SK-N-SH (cell line): ENCODE data around the gene CACNA1D. TPM values are rescaled to one million over a fixed set of nuclear protein-coding genes. Genes with fewer than 3 reads are reported as not detected.
A peak's percentile ranks its signal among the peaks of the same experiment; 100 is the strongest.
"Not testable (repeated sequence)": the region's sequence is repeated elsewhere in the genome, so short reads cannot be mapped to it uniquely, and the experiment has no call there.

Experiments used
- CTCF ChIA-PET: fragments of 300-600, 350-600 bp; formaldehyde crosslinking; extraction: SDS; loops from one replicate; lab custom pipeline; 2021; lab: Yijun Ruan, JAX
- POLR2A ChIA-PET: fragments of 350-600 bp; sonication (Branson Sonifier 250); formaldehyde crosslinking; extraction: SDS; loops from one replicate; lab custom pipeline; 2020; ENCODE audit warnings: antibody characterized with exemption, inconsistent platforms; lab: Yijun Ruan, JAX
- DNase-seq: peaks from one replicate; pipeline ENCODE4 v3.0.0; 2012
- H2AFZ ChIP-seq: fragments of 200-600 bp; sonication (generic); 2 replicates; pipeline ENCODE4 v1.8.1; 2016; ENCODE audit warnings: antibody characterized with exemption, mild to moderate bottlenecking, low read depth
- H3F3A ChIP-seq: fragments of 200-600 bp; sonication (generic); replicated peaks from 2 replicates; pipeline ENCODE3; 2016; ENCODE audit warnings: antibody characterized with exemption, mild to moderate bottlenecking; ENCODE audit not compliant: insufficient read depth
- H3K27ac ChIP-seq, 2 experiments: fragments of 200-500 bp in 1 of 2; fragments of 200-600 bp in 1 of 2; sonication (Bioruptor generic) in 1 of 2; sonication (generic), shearing (Covaris generic) in 1 of 2; 2 replicates each; pipeline versions ENCODE4 v1.5.1 to v1.6.1; 2014 to 2016; ENCODE audit warnings: low read depth in 2 of 2, inconsistent platforms in 1 of 2, low read length in 1 of 2, mild to moderate bottlenecking in 1 of 2, mixed read lengths in 1 of 2
- H3K27me3 ChIP-seq: fragments of 200-600 bp; sonication (generic), shearing (Covaris generic); 2 replicates; pipeline ENCODE4 v1.6.1; 2016; ENCODE audit warnings: mixed run types; ENCODE audit not compliant: insufficient read depth
- H3K36me3 ChIP-seq, 2 experiments: fragments of 200-500 bp in 1 of 2; fragments of 200-600 bp in 1 of 2; sonication (Bioruptor generic) in 1 of 2; sonication (generic) in 1 of 2; replicated peaks in 1 of 2; 2 replicates each; pipeline versions ENCODE3 to v1.5.1; 2014 to 2016; ENCODE audit warnings: low read length in 1 of 2, mild to moderate bottlenecking in 1 of 2; ENCODE audit not compliant: insufficient read depth in 2 of 2, control insufficient read depth in 1 of 2
- H3K4me1 ChIP-seq, 2 experiments: fragments of 200-500 bp in 1 of 2; fragments of 200-600 bp in 1 of 2; sonication (Bioruptor generic) in 1 of 2; sonication (generic), shearing (Covaris generic) in 1 of 2; 2 replicates each; pipeline versions ENCODE4 v1.5.1 to v1.6.1; 2014 to 2016; ENCODE audit warnings: low read depth in 1 of 2, low read length in 1 of 2, mixed run types in 1 of 2; ENCODE audit not compliant: insufficient read depth in 2 of 2, control insufficient read depth in 1 of 2
- H3K4me2 ChIP-seq: fragments of 200-600 bp; sonication (generic), shearing (Covaris generic); 2 replicates; pipeline ENCODE4 v1.6.1; 2017; ENCODE audit warnings: mixed run types
- H3K4me3 ChIP-seq, 2 experiments: fragments of 200-500 bp in 1 of 2; fragments of 200-600 bp in 1 of 2; sonication (Bioruptor generic) in 1 of 2; sonication (generic), shearing (Covaris generic) in 1 of 2; 2 replicates each; pipeline versions ENCODE4 v1.5.1 to v1.8.1; 2014 to 2016; ENCODE audit warnings: low read depth in 2 of 2, inconsistent platforms in 1 of 2, low read length in 1 of 2, mild to moderate bottlenecking in 1 of 2, mixed read lengths in 1 of 2, moderate library complexity in 1 of 2
- H3K79me2 ChIP-seq: fragments of 200-600 bp; sonication (generic); 2 replicates; pipeline ENCODE4 v1.8.1; 2017; ENCODE audit warnings: mild to moderate bottlenecking; ENCODE audit not compliant: insufficient read depth
- H3K9ac ChIP-seq: fragments of 200-600 bp; sonication (generic); 2 replicates; pipeline ENCODE4 v1.6.1; 2017; ENCODE audit warnings: mixed run types
- H3K9me2 ChIP-seq: fragments of 200-600 bp; sonication (generic); 2 replicates; pipeline ENCODE4 v1.6.1; 2017; ENCODE audit warnings: mixed run types
- H3K9me3 ChIP-seq: fragments of 200-600 bp; sonication (generic); 2 replicates; pipeline ENCODE4 v1.6.1; 2017; ENCODE audit warnings: mixed run types, mild to moderate bottlenecking, moderate library complexity
- H4K20me1 ChIP-seq: fragments of 200-600 bp; sonication (generic); 2 replicates; pipeline ENCODE4 v1.6.1; 2017; ENCODE audit warnings: mild to moderate bottlenecking, mixed run types; ENCODE audit not compliant: insufficient read depth
- ELF1 ChIP-seq: IDR thresholded peaks from 2 replicates; pipeline ENCODE4 v1.4.0; 2012
- MEF2A ChIP-seq: IDR thresholded peaks from 2 replicates; pipeline ENCODE4 v1.4.0; 2012; ENCODE audit warnings: low read depth, borderline replicate concordance
- MXI1 ChIP-seq: IDR thresholded peaks from 2 replicates; pipeline ENCODE4 v1.6.1; 2012; ENCODE audit warnings: mild to moderate bottlenecking, low read depth, low read length, improper control_type of control experiment
- NFIC ChIP-seq: IDR thresholded peaks from 2 replicates; pipeline ENCODE4 v1.4.0; 2012; ENCODE audit warnings: borderline replicate concordance
- NRF1 ChIP-seq: IDR thresholded peaks from 2 replicates; pipeline ENCODE4 v1.6.1; 2012; ENCODE audit warnings: low read depth, mild to moderate bottlenecking, low read length
- POLR2AphosphoS5 ChIP-seq: IDR thresholded peaks from 2 replicates; pipeline ENCODE4 v1.6.1; 2012; ENCODE audit warnings: low read depth, low read length
- SMC3 ChIP-seq: IDR thresholded peaks from 2 replicates; pipeline ENCODE4 v1.6.1; 2012; ENCODE audit warnings: low read depth, low read length, improper control_type of control experiment
- USF2 ChIP-seq: fragments of 150-350 bp; IDR thresholded peaks from 2 replicates; pipeline ENCODE4 v1.6.1; 2017; ENCODE audit warnings: antibody characterized with exemption, low read length, low read depth, borderline replicate concordance
- WGBS: methylation state at CpG from one replicate; pipeline ENCODE4 v1.1.6; 2017; ENCODE audit warnings: low lambda C conversion rate; 5-methylcytosine and 5-hydroxymethylcytosine counted together
- polyA plus RNA-seq, 3 experiments: library from polyadenylated mRNA; depleted of rRNA; stranded (reverse); fragments of >200 nt; gene quantifications; 2 replicates each; pipeline ENCODE4 v1.2.3, GENCODE V29; 2012
- TF ChIP-seq, protein P1 (sequence below): IDR thresholded peaks from 2 replicates; pipeline ENCODE4; 2012
- TF ChIP-seq, protein P2 (sequence below): IDR thresholded peaks from 2 replicates; pipeline ENCODE4 v1.4.0; 2012; ENCODE audit warnings: low read depth
- TF ChIP-seq, protein P3 (sequence below): fragments of 150-350 bp; IDR thresholded peaks from 2 replicates; pipeline ENCODE4 v1.6.1; 2016; ENCODE audit warnings: mild to moderate bottlenecking, low read depth, low read length
- TF ChIP-seq, protein P4 (sequence below): IDR thresholded peaks from 2 replicates; pipeline ENCODE4 v1.4.0; 2012; ENCODE audit warnings: low read depth, borderline replicate concordance

Gene CACNA1D
- polyA plus RNA-seq, 1 of the 3 experiments (the other 2 are of a cell fraction) = 0.12 TPM

GRCh38 chr3:53469758-53470157 is 24.7 kb upstream of the CACNA1D start:
- H2AFZ ChIP-seq, H3K4me3 ChIP-seq, POLR2A ChIA-PET, H3K9me3 ChIP-seq, H3K9ac ChIP-seq, H3K27me3 ChIP-seq, CTCF ChIA-PET, H3K36me3 ChIP-seq, H3K79me2 ChIP-seq, H3K27ac ChIP-seq, H3K4me1 ChIP-seq, H3F3A ChIP-seq, DNase-seq, H4K20me1 ChIP-seq, H3K4me2 ChIP-seq, H3K9me2 ChIP-seq: not testable (repeated sequence)
- 51% methylated on average over 7 of the region's 7 CpGs for WGBS

- no peak overlapping the region for H3K27ac ChIP-seq
- WGBS = 17% methylated on average over 1 of the region's 2 CpGs
- H3K9me3 ChIP-seq = no peaks in the 10 kb centered on the region
- no peak overlapping the region for H3K9ac ChIP-seq
- H3F3A ChIP-seq = no peaks in the 10 kb centered on the region
- no peaks in the 10 kb centered on the region for H3K79me2 ChIP-seq
- H3K9me2 ChIP-seq = no peaks in the 10 kb centered on the region
- ChIA-PET CTCF (no interaction called here), POLR2A (no interaction called here)
- peaks cover 0 to 7% of the 10 kb centered on the region in 2 experiments; a peak in 1 of 4 replicates for H3K4me1 ChIP-seq
- H3K36me3 ChIP-seq = no peaks in the 10 kb centered on the region
- no peaks in the 10 kb centered on the region for H3K27me3 ChIP-seq
- no peaks in the 10 kb centered on the region for H4K20me1 ChIP-seq
- peak overlapping the region; percentile 59; the same call in 1 of the 2 replicates for H2AFZ ChIP-seq
- TF ChIP-seq, protein P1, sequence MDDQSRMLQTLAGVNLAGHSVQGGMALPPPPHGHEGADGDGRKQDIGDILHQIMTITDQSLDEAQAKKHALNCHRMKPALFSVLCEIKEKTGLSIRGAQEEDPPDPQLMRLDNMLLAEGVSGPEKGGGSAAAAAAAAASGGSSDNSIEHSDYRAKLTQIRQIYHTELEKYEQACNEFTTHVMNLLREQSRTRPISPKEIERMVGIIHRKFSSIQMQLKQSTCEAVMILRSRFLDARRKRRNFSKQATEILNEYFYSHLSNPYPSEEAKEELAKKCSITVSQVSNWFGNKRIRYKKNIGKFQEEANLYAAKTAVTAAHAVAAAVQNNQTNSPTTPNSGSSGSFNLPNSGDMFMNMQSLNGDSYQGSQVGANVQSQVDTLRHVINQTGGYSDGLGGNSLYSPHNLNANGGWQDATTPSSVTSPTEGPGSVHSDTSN = no peak
- TF ChIP-seq, protein P2, sequence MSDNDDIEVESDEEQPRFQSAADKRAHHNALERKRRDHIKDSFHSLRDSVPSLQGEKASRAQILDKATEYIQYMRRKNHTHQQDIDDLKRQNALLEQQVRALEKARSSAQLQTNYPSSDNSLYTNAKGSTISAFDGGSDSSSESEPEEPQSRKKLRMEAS = no peak
- TF ChIP-seq MEF2A = no peak
- TF ChIP-seq, protein P3, sequence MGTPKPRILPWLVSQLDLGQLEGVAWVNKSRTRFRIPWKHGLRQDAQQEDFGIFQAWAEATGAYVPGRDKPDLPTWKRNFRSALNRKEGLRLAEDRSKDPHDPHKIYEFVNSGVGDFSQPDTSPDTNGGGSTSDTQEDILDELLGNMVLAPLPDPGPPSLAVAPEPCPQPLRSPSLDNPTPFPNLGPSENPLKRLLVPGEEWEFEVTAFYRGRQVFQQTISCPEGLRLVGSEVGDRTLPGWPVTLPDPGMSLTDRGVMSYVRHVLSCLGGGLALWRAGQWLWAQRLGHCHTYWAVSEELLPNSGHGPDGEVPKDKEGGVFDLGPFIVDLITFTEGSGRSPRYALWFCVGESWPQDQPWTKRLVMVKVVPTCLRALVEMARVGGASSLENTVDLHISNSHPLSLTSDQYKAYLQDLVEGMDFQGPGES = no peak
- TF ChIP-seq ELF1 = no peak
- no peak for TF ChIP-seq POLR2AphosphoS5
- no peak for TF ChIP-seq USF2
- no peak for TF ChIP-seq NFIC
- TF ChIP-seq, protein P4, sequence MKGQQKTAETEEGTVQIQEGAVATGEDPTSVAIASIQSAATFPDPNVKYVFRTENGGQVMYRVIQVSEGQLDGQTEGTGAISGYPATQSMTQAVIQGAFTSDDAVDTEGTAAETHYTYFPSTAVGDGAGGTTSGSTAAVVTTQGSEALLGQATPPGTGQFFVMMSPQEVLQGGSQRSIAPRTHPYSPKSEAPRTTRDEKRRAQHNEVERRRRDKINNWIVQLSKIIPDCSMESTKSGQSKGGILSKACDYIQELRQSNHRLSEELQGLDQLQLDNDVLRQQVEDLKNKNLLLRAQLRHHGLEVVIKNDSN = no peak
- TF ChIP-seq SMC3 = no peak
- TF ChIP-seq NRF1 = no peak
- no peak for TF ChIP-seq MXI1
- no peak for DNase-seq
- H3K4me2 ChIP-seq = no peak overlapping the region
- H3K4me3 ChIP-seq = no peak overlapping the region
These were observed 21.0 kb upstream of the CACNA1D start for GRCh38 chr3:53473422-53473821.

- H3K4me3 ChIP-seq, DNase-seq, H3K4me2 ChIP-seq, H3K9me3 ChIP-seq, H3K9me2 ChIP-seq, H3F3A ChIP-seq, H3K36me3 ChIP-seq, H3K9ac ChIP-seq, H3K79me2 ChIP-seq, H3K27ac ChIP-seq, H4K20me1 ChIP-seq, POLR2A ChIA-PET, H3K27me3 ChIP-seq, H2AFZ ChIP-seq: not testable (repeated sequence)
- H3K4me1 ChIP-seq = peaks cover 0 to 17% of the 10 kb centered on the region in 2 experiments; a peak in 1 of 4 replicates
- WGBS = 73% methylated on average over 3 of the region's 3 CpGs
- CTCF ChIA-PET = interaction anchor here (0.7 kb wide), 1 partner anchor 18 kb away, joined by 3 read pairs; the partner anchor contains the start of gene CACNA1D
These were observed 18.0 kb upstream of the CACNA1D start for GRCh38 chr3:53476372-53476771.

GRCh38 chr3:53477689-53478088 is 16.7 kb upstream of the CACNA1D start:
- H3K4me2 ChIP-seq, POLR2A ChIA-PET, H3K9me3 ChIP-seq, H3F3A ChIP-seq, H2AFZ ChIP-seq, H3K4me3 ChIP-seq, DNase-seq, H3K9ac ChIP-seq, H3K79me2 ChIP-seq, H3K27me3 ChIP-seq, H3K36me3 ChIP-seq, H3K9me2 ChIP-seq, H4K20me1 ChIP-seq: not testable (repeated sequence)
- Histone ChIP-seq H3K27ac (peak overlapping the region in 1 of 2 experiments; percentile 74; a peak in 2 of 4 replicates), H3K4me1 (peaks cover 0 to 17% of the 10 kb centered on the region in 2 experiments; a peak in 1 of 4 replicates)
- 19% methylated on average over 1 of the region's 1 CpG for WGBS
- CTCF ChIA-PET = interaction anchor here (1.2 kb wide), 1 partner anchor 94 kb away, joined by 3 read pairs; no protein-coding TSS in a partner anchor
